Measurements from ENCODE around the gene MCOLN3.
"Not testable (repeated sequence)": the region's sequence is repeated elsewhere in the genome, so short reads cannot be mapped to it uniquely, and the experiment has no call there.

Gene MCOLN3

GRCh38 chr1:84991097-84991920 lies 57.0 kb downstream of the MCOLN3 start:
- DNase-seq (ENCODE audit: low read depth): no peak

GRCh38 chr1:84988588-84988987 lies 59.7 kb downstream of the MCOLN3 start:
- DNase-seq (ENCODE audit: low read depth): no peak

GRCh38 chr1:84986561-84986960 lies 61.7 kb downstream of the MCOLN3 start:
- DNase-seq (ENCODE audit: low read depth): not testable (repeated sequence)

- DNase-seq (ENCODE audit: low read depth): no peak
Measured at GRCh38 chr1:84985365-84985764, 62.9 kb downstream of the MCOLN3 start.

- DNase-seq (ENCODE audit: low read depth): no peak
Measured at GRCh38 chr1:84982395-84982794, 65.9 kb downstream of the MCOLN3 start.

- no peak for DNase-seq (ENCODE audit: low read depth)
Measured at GRCh38 chr1:84975035-84975434, 73.3 kb downstream of the MCOLN3 start.

- no peak for DNase-seq (ENCODE audit: low read depth)
Measured at GRCh38 chr1:84973498-84974334, 74.6 kb downstream of the MCOLN3 start.

GRCh38 chr1:84972377-84972987 lies 75.8 kb downstream of the MCOLN3 start:
- DNase-seq (ENCODE audit: low read depth): no peak

- DNase-seq (ENCODE audit: low read depth): no peak
Measured at GRCh38 chr1:84971957-84972356, 76.3 kb downstream of the MCOLN3 start.

GRCh38 chr1:84969489-84970250 lies 78.6 kb downstream of the MCOLN3 start:
- no peak for DNase-seq (ENCODE audit: low read depth)

GRCh38 chr1:84968865-84969264 lies 79.4 kb downstream of the MCOLN3 start:
- no peak for DNase-seq (ENCODE audit: low read depth)

GRCh38 chr1:84968101-84968500 lies 80.2 kb downstream of the MCOLN3 start:
- DNase-seq (ENCODE audit: low read depth): no peak
